HG03139 (cell line): ENCODE measurements around the gene RRP9.

ENCODE experiments used
- ATAC-seq: cut with Tn5 transposase; IDR thresholded peaks from one replicate; pipeline ENCODE4 v1.9.1; 2021; ENCODE audit not compliant: unreplicated experiment

Gene RRP9

DNA sequence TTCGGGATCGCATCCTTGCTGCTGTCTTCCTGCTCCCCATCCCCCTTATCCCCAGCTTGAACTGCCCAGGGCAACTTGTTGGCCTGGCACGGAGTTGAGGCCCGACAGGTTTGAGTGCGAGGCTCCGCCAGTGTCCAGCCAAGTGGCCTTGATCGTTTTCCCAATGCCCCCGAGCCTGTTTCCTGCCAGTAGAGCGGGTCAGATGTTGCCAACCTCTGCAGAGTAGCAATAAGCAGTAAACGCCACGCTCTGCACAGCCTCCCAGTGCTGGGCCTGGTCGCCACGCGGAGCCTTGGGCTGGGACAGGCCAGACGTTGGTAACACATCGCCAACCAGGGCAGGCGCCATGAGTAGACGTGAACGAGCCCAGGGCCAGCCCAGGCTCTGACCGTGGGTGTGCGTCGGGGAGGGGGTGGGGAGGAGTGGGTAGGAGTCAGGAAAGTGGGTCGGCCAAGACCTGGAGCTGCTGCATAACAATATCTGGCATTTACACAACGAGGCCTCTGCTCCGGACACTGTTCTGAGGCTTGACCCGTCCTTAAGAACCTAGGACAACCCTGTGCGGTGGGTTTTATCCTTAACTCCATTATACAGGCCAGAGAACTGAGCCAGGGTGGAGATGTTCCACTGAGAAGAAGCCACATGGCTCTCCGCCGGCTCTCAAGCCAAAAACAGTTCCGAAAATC is 32.7 kb upstream of the RRP9 start:
- ATAC-seq, result no peak

DNA sequence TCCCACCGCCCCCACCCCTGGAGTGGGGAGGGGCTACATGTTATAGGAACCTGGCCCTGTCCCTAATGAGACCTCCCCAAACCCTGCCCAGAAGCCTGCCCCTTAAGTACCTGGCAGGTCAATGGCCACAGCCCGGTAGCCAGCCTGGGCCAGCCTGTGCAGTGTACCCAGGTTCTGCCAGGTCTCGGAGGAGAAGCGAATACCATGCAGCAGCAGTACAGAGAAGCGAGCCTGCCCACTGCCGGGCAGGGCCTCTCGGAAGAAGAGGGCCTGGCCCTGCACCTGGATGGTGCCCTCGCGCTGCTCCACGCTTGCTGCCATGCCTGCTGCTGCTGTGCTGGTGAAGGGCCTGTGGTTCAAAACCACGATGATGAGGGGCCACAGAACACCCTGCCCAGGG is 29.6 kb upstream of the RRP9 start:
- no peak for ATAC-seq

DNA sequence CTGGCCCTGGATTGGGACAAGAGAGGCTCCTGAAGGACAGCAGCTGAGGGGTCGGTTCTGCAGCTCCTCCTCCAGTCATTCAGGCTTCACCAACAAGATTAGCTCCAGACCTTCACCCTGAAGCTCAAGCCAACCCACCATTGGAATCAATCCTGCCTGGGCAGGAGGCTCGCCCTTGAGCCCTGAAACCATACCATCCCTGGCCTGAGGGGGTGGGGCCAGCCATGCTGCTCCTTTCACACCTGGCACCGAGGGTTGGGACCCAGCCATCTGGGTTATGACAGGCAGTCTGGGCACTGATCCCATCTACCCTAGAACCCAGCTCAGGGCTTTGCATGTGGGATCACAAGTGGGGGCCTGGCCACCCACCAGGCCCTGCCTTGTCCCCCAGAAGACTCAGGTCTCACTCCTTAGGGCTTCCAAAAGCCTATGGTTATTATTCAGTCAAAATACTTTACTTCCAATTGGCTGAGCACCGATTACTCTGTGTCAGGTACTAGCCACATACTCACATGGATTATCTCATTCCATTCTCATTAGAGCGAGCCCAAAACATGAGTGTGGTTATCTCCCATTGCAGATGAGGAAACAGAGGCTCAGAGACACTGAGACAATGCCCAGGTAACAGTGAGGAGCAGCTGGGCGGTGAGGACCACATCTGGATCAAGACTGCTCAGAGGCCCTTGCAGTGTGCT is 29.0 kb upstream of the RRP9 start:
- ATAC-seq, result no peak

DNA sequence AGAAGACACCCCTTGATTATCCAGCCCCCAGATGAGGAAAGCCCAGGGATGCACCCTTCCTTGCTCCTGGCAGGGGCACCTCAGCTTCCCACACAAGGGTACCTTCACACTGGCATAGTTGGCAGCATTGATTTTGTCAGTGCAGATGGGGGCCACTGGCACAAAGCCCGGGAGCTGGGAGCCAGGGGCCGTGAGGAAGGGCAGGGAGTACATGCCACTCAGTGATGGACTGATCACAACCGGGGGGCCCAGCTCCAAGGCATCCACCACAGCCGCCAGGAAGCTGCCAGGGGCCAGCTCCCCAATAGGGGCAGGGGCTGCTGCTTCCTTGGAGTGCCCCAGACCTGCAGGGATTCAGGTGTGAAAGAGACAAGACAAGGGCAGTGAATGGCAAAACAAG is 28.1 kb upstream of the RRP9 start:
- no peak for ATAC-seq

DNA sequence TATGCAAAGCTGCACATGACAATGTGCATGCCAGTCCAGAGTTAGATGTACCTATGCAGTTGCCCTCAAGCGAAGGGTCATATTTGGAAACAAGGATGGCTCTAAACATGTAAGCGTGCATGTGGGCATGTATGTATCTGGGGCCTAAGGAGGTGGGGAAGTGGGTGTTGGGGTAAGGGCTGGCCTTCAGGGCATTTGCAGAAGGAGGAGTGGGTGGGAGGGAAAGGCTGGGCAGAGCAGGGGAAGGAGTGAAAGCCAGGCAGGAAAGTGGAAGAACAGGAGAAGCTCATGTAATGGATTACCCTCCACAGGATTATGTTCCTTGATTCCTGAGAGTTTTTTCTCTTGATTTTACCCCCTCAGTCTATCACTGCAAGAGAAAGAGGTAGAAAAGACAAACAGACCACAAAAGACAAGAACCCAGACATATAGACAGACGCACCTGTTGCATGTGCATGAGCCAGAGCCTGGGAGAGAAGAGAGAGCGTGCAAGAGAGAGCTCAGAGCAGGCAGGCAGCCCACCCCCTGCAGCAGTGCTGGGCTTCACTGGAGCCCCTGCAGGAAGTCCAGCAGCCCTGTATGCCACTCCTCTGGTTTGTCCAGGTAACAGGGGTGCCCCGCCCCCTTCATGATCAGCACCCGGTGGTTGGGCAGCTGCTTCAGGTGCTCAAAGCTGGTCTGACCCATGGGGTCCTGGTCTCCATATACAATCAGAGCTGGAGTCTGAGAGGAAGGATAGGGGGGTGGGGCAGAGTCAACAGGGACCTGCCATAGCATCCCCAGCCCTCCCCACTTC is 27.4 kb upstream of the RRP9 start:
- ATAC-seq, result no peak

DNA sequence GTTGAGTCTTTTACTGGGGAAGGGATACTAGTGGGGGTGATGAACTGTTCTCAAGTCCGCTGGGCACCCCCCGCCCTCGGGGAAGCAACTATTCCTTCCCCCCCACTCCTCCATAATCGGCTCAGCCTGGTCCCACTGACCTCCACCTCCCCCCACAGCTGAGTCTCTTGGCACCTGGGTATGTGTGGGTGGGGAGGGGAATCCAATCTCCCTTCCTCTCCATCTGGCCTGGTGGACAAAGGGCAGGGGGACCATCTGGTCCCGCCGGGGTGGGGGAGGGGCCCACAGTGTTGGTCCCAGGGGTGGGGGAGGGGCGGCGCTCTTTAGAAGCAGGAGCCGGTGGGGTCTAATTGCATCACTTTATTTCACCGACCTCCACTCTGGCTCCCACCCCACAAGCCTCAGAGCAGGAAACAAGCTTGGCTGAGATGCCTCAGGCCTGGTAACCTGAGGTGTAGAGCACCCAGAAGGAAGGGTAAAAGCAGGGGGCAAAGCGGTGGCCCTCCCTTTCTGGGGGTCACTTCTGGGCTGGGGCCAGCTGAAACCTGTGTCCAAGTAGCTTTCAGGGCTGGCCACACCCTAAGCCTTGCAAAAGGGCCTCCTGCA is 26.6 kb upstream of the RRP9 start:
- no peak for ATAC-seq

DNA sequence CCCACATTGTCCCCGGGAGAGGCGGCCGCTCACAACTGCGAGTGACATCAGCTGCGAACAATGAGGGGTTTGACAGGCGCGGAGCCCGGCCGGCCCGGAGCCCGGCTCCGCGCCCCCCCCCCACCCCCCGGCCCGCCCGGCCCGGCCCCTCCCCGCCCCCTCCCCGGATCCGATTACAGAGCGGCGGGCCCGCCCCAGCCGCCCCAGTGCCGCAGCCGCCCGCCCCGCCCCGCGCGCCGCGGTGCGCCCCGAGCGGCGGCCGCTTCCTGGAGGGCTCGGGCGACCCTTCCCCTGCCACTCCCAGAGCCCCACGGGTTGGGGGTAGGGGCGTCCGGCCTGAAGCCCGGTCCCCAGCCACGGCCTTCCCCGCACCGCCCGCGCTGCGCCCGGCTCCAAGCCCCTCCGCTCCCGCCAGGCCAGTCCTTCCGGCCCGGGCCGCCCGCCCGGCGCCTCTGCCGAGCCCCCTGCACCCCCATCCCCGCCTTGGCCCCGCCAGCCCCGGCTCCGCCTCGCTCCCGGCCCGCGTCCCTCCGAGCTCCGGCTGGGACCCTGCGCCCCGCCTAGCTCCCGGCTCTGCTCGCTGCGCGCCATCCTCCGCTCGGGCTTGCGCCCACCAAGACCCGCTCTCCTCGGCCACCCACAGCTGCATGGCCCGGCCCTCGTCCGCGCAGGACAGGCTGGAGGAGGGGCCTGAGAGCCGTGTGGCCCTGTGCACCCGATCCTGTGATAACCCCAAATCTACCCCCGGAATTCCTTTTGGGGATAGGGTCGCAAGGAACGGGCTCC is 25.9 kb upstream of the RRP9 start, which contains the start of gene PCBP4:
TSS of gene PCBP4 (minus strand) at position 71 of the 786 bp plus-strand sequence. CDS start 6,214 bp downstream, outside the sequence.
- no peak for ATAC-seq

DNA sequence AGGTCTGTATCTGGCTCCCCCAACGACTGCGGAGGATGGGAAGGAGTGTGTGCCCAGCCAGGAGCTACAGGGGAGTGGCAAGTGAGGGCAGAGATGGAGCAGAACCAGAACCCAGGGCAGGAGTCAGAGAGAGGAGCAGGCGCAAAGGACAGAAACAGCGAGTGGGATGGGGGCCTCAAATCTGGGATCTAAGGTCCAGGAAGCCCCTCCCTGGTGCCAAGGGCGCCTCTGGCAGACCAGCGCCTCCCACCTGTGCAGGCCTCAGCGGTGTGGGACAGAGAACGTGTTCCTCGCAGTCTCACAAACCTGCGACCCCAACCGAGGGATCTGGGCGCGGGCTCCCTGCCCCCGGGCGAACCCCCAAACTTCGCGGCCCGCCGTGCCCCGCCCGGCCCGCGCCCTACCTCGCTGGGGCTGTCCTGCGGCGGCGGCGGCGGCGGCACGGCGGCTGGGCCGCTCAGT is 25.2 kb upstream of the RRP9 start:
- ATAC-seq, result no peak

DNA sequence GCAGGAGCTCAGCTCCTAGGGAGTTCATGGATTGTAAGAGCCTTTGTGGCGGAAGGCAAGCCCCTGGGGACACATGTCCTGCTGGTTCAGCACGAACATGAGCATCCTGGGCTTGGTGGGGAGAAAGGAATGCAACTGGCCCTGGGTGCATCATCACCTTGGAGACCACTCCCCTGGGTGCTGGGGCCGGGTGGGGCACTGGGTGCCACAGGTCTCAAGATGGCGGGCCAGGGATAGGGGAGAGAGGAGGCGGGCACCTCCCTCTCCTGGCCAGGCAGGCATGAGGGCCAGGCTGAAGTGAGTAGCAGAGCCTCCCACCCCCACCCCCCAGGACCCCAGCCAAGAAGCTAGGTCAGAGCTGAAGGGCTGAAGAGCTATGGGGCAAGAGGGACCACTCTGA is 24.8 kb upstream of the RRP9 start:
- no peak for ATAC-seq

DNA sequence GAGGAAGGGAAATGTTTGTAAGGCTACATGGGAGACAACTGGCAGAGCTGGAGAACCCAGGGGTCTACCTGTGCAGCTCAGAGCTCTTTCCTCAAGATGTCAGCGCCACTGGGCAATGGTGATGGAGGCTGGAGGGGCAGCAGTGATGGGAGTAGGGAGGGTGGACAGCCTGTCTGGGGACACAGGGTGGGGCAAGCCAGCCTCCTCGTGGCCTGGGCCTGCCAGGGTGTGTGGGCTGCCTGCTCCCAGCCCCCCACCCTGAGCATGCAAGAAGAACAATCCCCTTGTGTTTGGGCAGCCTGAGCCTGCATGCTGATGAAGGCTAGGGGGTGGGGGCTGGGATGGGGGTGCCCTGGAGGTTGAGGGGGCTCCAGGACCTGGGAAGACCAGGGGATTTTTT is 24.3 kb upstream of the RRP9 start:
- ATAC-seq, result no peak

DNA sequence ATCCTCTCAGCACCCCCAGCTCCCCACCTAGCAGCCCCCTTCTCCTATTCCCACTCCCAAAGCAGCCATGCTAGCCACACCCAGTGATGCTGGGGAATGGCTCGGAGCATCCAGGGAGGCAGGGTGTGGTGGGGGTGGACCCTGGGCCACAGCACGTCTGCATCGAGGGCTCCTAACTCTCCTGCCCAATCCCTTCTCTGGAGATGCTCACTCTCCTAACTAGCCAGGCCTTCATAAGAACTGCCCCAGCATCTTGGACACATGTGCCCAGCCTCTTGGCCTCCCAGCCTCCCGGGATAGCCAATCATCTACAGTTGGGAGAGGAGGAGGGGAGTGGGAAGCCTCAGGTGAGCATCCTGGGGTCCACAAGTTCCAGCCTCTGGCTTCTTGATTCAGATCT is 22.8 kb upstream of the RRP9 start:
- no peak for ATAC-seq

DNA sequence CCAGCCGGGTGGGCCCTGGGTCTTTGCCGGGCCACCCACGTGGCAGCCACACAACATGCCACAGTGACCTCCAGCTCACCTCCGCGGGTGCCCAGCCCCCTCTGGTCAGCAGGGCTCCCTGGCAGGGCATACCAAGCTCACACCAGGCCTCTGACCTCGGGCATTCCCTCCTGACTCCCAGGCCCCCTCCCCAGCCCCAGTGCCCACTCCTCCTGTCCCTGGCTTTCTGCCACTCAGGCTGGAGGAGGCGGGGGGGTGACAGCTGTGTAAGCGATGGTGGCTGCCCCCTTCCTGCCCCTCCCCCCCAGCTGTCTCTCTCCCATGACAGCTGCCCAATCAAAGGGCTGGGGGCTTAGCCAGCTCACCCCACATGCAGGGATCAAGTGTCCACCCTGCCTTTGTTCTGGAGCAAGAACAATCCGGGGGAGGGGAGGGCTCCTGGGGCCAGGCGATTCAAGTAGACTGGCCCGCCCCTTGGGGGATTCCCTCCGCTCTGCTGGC is 22.3 kb upstream of the RRP9 start:
- ATAC-seq, result no peak

DNA sequence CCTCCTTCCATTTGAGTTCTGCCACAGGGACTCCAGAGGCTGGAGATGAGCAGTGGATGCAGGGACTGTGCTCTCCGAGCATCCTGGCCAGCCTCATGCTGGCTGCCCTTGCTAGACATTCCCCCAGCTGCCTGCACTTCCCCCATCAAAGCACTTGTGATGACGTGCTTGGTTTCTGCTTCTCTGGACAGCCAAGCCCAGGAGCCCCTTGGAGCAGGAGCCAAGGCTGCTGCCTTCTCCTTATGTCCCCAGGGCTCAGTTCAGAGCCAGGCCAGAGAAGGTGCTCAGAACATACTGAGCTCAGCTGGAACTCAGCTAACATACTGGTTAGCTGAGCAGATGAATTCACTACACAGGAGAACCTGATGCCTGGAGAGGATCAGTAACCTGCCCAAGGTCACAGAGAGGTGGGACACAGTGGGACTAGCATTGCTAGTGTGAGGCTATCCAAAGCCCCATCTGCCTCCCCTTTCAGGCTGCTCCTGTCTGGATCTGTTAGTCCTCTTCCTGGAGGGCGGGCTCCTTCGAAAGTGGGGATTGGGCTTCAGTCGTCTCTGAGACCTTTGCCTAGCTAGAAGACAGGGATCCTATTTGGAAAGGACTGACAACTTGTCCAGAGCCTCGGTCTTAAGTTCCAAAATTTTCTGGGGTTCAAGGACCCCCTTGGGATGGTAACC is 21.3 kb upstream of the RRP9 start:
- no peak for ATAC-seq

DNA sequence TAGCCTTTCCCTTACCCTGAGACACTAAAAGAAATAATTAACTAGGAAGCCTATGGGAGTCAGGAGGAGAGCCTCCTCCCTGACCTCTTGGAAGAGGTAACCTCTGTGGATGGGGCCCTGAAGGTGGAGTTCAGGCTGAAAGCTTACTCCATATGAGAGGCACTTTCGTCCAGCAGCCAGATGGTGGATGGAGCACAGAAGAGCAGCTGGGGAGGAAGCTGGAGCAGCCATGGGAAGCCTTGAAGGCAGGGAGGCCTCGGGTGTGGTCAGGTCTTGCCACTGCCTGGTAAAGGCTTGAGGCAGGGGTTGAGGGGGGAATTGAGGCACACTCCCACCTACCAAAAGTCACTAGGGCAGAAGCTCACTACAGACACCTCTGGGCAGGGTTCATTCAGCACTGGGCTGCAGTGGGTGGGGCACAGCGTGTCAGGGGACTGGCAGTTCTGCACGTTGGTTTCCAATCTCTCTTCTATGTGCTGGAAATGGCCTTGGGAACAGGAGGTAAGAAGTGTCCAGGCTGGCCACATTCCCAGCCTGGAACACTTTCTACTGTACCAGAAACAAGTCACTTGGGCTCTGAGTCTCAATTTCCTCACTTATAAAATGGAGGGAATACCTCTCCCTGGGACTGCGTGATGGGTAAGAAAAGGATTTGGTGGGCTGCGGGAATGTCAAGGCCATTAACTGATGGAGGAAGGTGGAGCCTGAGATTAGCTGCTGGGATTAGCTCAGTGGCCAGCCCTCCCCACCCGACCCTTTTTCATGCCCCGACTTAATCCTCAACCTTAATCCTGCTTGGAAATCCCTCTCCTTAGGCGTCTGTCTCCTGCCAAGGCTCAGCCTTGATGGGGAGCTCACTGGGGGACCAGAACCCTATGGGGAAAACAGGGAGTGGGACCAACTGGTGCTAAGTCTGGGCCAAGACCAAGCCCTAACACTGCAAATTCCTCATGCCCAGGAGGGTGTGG is 20.2 kb upstream of the RRP9 start:
- no peak for ATAC-seq

DNA sequence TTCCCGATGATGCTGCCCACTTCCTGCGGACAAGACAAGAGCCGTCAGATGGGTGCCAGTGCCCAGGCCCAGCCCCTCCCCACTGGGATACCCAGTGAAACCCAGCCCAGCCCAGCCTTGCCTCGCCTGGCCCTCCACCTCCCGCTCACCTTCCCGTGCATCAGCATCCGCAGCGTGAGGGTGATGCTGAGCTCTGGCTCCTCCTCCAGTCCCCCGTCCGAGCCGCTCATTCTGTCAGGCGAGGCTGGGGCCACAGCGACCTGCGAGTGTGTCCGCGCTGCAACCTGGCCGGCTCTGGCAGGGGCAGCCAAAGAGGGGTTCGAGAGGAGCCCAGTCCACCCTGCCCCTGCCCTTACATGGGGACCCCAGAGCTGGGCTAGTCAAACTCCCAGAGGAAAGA is 19.3 kb upstream of the RRP9 start:
- no peak for ATAC-seq

DNA sequence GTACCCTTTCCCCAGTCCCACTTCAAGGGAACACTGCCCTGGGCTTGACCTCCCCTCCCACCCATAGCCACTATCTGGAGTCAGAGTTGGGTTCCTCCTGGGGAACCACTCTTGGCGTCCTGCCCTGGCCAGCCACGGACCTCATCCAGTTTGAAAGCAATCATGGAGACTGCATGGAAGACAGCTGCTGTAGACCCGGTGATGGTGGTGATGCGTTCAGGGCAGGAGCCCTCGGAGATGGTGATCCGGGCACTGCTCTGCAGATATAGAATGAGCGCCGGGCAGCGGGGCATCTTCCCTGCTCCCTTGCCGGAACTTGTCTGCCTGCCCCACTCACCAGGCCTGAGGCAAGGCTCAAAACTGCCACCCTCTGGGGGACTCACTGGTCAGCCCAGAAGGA is 18.7 kb upstream of the RRP9 start:
- ATAC-seq, result no peak

DNA sequence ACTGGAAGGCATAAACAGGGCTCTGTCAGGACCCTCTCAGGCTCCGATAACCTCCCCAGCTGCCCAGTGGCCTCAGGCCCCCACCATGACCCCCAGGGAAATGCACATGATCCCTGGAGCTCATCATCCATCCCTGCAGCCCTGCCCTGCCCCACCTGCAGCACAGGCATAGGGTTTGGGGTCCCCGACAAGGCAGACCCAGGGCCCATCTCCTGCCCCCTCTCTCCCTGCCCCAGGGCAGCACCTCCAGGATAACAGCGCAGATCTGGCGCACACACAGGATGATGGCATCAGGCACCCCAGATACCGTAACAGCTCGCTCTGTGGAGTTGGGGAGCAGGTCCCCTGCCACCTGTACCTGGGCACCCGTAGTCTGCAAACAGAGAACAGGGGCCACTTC is 17.9 kb upstream of the RRP9 start:
- ATAC-seq, result no peak

DNA sequence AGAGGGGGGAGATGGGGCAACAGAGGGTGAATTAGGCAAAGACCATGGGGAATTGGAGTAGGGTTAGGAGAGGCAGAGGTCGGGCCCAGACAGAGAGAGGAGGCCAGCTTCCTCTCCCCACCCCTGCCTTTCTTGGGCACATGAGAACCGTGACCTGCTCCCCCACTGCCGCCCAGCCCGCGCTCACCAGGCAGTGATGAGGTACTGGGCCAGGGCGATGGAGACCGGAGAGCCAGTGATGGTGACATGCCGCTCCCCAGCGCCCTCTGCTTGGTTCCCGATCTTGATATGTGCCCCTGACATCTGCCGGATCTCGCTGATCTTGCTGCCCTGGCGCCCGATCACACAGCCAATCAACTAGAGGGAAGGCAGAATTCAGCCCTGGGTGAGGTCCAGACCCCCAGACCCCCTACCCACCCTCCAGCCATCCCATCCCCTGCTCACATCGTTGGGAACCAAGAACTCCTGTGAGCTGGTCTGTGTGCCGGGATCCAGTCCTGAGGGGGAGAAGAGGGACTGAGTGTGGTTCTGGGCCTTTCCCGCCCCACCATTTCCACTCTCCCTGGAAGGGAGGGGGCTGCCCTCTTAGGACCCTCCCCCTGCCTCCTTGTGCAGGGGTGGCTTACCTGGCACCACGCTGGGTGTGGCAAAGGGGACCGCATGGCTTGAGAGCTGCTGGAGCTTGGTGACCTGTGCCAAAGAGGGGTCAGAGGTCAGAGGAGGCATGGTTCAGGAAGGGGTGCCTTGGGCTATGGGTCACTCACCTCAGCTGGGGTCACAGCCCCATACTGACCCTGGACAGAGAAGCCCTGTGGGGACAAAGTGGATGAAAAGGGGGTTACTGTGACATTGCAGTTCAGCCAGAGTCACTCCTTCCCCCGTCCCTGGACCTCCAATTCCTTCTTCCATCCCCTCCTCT is 17.2 kb upstream of the RRP9 start:
- ATAC-seq, result no peak
